Activated CD4-positive, alpha-beta memory T cell treated with anti-CD3 and anti-CD28 coated beads, Interleukin-2, amount 10 ng/mL, durations not matched to agents 7 days and 5 days (primary cell): ENCODE data around the gene RBFOX2. TPM values are rescaled to one million over a fixed set of nuclear protein-coding genes. Genes with fewer than 3 reads are reported as not detected.

Experiments
- CTCF ChIA-PET: fragments of 350-600 bp; sonication (Branson Sonifier 250); formaldehyde crosslinking; loops from one replicate; lab custom pipeline; 2021; ENCODE audit warnings: antibody characterized with exemption, inconsistent platforms; lab: Charles Lee
- POLR2A ChIA-PET: fragments of 350-600 bp; sonication (Branson Sonifier 250); formaldehyde crosslinking; loops from one replicate; lab custom pipeline; 2021; ENCODE audit warnings: antibody characterized with exemption; lab: Charles Lee
- DNase-seq: peaks from one replicate; pipeline ENCODE4 v3.0.0-alpha.2; 2020
- H3K27ac Mint-ChIP-seq: one replicate; pipeline ENCODE4 v1.8.0; 2021; ENCODE audit warnings: mild to moderate bottlenecking, mixed read lengths
- H3K27me3 Mint-ChIP-seq: one replicate; pipeline ENCODE4 v1.8.0; 2021; ENCODE audit warnings: mixed read lengths
- H3K36me3 Mint-ChIP-seq: one replicate; pipeline ENCODE4 v1.8.0; 2021; ENCODE audit warnings: low read depth, mixed read lengths
- H3K4me1 Mint-ChIP-seq: one replicate; pipeline ENCODE4 v1.8.0; 2021; ENCODE audit warnings: mixed read lengths
- H3K4me3 Mint-ChIP-seq: one replicate; pipeline ENCODE4 v1.8.0; 2021; ENCODE audit warnings: mild to moderate bottlenecking, mixed read lengths
- H3K9me3 Mint-ChIP-seq: one replicate; pipeline ENCODE4 v1.8.0; 2021; ENCODE audit warnings: mixed read lengths
- total RNA-seq, 2 experiments: library from RNA; stranded (reverse); gene quantifications; one replicate each; pipeline ENCODE4 v1.2.3, GENCODE V29; 2021

RBFOX2 gene
- total RNA-seq, 2 experiments from 2014 or later: 0.83 to 1.4 TPM

DNA sequence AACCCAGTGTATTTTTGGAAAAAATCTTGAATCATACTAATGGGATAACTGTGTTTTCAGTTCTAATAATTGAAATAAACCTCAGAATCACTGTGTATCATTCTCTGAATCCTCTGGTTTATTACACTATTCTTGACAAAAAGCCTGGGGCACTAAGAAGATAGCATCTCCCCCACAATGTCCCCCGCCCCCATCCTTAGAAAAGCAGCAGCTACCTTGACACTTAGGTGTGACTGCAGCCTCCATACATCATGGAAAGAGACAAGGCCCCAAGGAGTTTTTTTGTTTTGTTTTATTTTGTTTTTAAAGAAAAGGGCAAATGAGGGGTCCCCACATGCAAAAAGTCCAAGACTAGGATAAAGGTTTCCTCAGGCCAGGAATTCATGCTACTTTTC, 186.1 kb downstream of the RBFOX2 start:
- CTCF ChIA-PET: no interaction called here
- H3K27me3 Mint-ChIP-seq: peaks cover 17% of the 10 kb centered on the region
- DNase-seq: no peak
- no peaks in the 10 kb centered on the region for H3K36me3 Mint-ChIP-seq
- H3K27ac Mint-ChIP-seq: no peak overlapping the region
- H3K4me3 Mint-ChIP-seq: no peak overlapping the region
- no peaks in the 10 kb centered on the region for H3K9me3 Mint-ChIP-seq
- no peaks in the 10 kb centered on the region for H3K4me1 Mint-ChIP-seq
- POLR2A ChIA-PET: no interaction called here

DNA sequence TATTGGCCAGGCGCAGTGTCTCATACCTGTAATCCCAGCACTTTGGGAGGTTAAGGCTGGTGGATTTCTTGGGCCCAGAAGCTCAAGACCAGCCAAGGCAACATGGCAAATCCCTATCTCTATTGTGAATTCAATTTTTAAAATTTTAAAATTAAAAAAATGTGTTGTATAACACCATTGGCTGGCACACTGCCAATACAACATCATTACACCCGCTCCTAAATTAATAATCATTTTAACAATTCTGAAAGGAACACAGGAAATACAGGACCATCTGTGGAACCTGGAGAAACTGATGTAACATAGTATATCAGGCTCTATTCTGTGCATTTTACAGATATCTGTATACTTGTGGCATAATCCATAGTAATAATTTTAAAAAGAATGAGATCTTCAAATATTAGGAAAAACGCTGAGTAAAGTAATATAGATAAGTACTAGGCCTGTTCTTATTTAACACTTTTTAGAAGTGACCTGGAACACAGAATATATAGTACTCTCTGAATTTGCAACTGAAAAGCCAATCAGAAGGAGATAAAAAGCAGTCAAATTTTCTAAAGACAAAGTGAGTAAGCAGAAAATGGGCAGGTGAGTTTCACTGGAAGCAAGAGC, 186.6 kb downstream of the RBFOX2 start:
- Mint-ChIP-seq H3K27me3 (peaks cover 20% of the 10 kb centered on the region), H3K4me1 (no peaks in the 10 kb centered on the region), H3K27ac (no peak overlapping the region), H3K4me3 (no peak overlapping the region), H3K9me3 (no peaks in the 10 kb centered on the region), H3K36me3 (no peaks in the 10 kb centered on the region)
- ChIA-PET POLR2A (interaction anchor here (0.8 kb wide), 1 partner anchor 193 kb away, joined by 4 read pairs; no protein-coding TSS in a partner anchor), CTCF (interaction anchor here (0.9 kb wide), 1 partner anchor 81 kb away, joined by 4 read pairs; no protein-coding TSS in a partner anchor)
- no peak for DNase-seq

DNA sequence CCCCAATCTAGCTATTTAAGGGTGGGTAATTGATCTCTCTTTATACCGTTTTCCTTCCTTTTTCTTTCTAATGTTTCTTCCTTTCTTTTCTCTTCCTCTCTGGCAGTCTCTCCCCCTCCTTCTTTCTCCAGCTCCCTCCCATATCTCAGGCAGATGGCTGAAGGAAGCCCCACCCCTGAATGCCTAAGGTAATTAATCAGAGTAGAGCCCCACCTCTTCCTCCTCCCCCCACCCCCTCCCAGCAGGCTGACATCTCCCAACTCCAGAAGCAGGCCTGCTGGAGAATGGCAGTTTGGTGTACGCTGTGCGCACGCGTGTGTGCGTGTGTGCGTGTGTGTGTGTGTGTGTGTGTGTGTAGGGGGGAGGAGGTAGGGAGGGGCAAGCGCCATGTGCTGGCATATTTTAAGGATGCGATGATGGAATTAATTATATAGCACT, 188.3 kb downstream of the RBFOX2 start:
- Mint-ChIP-seq H3K9me3 (no peaks in the 10 kb centered on the region), H3K4me1 (peaks cover 12% of the 10 kb centered on the region), H3K27me3 (peaks cover 18% of the 10 kb centered on the region), H3K4me3 (no peak overlapping the region), H3K27ac (no peak overlapping the region), H3K36me3 (no peaks in the 10 kb centered on the region)
- DNase-seq: no peak
- ChIA-PET POLR2A (interaction anchor here (0.6 kb wide), 1 partner anchor 140 kb away, joined by 3 read pairs; no protein-coding TSS in a partner anchor), CTCF (no interaction called here)

DNA sequence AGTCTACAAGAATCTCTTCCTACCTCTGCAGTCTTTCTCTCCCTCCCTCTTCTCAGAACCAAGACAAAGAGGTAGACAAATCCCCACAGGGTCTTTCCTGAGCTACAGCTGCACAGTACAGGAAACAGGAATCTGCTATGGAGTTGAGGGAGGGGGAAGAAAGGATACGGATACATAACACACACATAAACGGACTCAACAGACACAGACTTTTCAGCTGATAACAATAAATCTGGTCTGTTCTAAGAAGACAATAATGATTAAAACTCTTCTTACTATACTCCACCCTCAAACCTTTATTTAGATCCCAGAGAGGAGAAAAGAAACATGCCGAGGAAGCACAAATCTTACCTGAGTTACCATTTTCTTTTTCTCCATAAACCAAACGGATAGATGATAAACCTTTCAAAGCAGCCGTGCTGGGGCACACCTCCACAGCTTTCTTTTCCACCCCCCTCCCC, 188.8 kb downstream of the RBFOX2 start:
- no peak for DNase-seq
- H3K27me3 Mint-ChIP-seq: peaks cover 20% of the 10 kb centered on the region
- no peaks in the 10 kb centered on the region for H3K36me3 Mint-ChIP-seq
- H3K4me1 Mint-ChIP-seq: peaks cover 13% of the 10 kb centered on the region
- no peaks in the 10 kb centered on the region for H3K9me3 Mint-ChIP-seq
- CTCF ChIA-PET: no interaction called here
- H3K4me3 Mint-ChIP-seq: no peak overlapping the region
- no peak overlapping the region for H3K27ac Mint-ChIP-seq
- POLR2A ChIA-PET: no interaction called here

DNA sequence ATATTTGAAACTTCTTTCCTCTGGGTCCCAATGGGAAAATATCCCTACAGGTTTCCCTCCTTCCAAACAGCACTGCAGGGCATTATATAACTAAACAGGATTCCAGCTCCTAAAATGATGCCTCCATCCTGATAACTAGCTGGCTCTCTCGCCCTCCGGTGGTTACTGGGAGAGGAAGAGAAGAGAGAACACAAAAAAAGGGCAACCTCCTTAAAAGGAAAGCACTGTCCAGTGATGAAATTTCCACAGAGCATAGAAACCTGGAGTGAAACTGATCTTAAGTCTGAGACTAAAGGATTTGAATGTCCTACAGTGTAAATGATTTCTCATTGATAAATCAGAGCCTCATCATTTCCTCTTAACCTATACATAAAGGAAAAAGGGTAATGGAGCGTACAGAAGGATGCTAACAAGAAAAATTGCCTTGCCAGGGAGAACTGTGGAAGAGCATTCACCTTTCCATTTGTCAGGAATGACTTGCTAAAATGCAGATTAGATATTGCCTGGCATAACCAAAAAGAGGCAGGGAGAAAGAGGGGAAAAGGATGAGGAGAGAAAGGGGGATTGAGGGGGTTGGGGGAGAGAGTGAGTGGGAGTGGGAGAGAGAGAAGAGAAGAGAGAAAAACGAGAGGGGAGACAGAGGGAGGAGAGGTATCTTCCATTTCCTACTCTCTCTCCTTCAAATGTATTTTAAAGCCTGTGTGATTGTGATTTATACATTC, 189.6 kb downstream of the RBFOX2 start:
- DNase-seq: no peak

DNA sequence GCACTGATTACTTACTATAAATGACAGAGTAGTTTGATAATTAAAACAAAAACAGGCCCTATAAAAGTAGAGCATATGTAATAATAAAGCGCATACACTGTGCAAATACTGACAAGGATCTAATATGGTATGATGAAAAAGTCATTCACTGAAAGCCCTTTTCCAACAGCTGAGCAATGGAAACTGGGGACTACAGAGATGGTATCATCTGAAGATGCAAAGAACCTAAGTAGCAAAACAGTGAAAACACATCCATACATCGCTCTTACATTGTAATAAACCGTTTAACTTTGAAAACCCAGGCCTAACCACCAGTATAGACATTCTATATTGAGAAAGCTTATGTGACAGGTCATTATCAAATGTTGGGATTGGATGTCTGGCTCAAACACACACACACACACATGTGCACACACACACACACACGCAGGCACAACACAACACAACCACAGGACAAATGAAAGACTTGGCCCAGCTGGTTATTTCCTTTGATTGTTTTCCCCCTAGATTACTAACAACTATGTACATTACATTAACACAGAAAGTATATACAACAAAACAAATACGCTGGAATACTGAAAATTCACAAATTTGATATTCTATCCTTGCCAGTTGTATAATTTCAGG, 191.4 kb downstream of the RBFOX2 start:
- no peak overlapping the region for H3K27ac Mint-ChIP-seq
- H3K4me3 Mint-ChIP-seq: no peak overlapping the region
- H3K36me3 Mint-ChIP-seq: no peaks in the 10 kb centered on the region
- POLR2A ChIA-PET: no interaction called here
- CTCF ChIA-PET: no interaction called here
- H3K27me3 Mint-ChIP-seq: peaks cover 26% of the 10 kb centered on the region
- no peaks in the 10 kb centered on the region for H3K9me3 Mint-ChIP-seq
- no peak for DNase-seq
- peaks cover 14% of the 10 kb centered on the region for H3K4me1 Mint-ChIP-seq

More for the DNA sequence above, 189.6 kb downstream of the RBFOX2 start:
- H3K4me3 Mint-ChIP-seq: no peak overlapping the region
- H3K27ac Mint-ChIP-seq: no peak overlapping the region
- peaks cover 14% of the 10 kb centered on the region for H3K4me1 Mint-ChIP-seq
- H3K27me3 Mint-ChIP-seq: peaks cover 25% of the 10 kb centered on the region
- CTCF ChIA-PET: no interaction called here
- POLR2A ChIA-PET: no interaction called here
- no peaks in the 10 kb centered on the region for H3K9me3 Mint-ChIP-seq
- no peaks in the 10 kb centered on the region for H3K36me3 Mint-ChIP-seq

DNA sequence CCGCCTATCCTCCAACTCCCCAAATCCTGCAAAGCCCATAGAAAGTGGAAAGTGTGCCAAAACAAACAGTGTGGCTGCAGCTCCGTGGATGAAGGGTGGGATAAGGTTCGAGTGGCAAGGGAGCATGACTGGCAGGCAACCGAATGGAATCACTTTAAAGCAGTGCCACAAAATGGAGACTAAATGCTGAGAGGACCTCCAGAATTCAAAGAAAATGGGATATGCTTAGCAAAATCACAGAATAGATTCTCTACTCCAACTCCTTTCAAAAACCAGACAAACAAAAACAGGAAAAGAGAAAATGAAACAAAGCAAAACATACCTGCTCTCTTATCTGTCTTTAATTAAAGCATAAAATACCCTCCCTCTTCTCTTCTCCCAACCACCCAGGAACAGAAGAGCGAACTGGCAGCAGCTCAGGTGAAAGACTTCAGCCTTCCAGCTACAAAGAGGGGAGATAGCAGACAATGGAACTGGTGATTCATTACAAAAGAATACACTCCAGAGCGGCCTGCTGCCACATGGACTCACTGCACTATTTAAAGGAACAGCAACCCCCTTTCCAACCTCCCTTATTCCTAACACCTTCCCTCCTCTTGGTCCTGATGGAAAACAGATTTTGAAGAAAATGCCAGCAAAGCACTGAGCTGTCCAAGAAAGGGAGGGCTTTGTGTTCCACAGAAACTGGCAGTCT, 192.5 kb downstream of the RBFOX2 start:
- H3K9me3 Mint-ChIP-seq: no peaks in the 10 kb centered on the region
- peak overlapping the region; percentile 16 for H3K4me3 Mint-ChIP-seq
- peaks cover 26% of the 10 kb centered on the region for H3K27me3 Mint-ChIP-seq
- no peak overlapping the region for H3K27ac Mint-ChIP-seq
- POLR2A ChIA-PET: no interaction called here
- no peaks in the 10 kb centered on the region for H3K36me3 Mint-ChIP-seq
- peaks cover 14% of the 10 kb centered on the region for H3K4me1 Mint-ChIP-seq
- DNase-seq: no peak
- CTCF ChIA-PET: no interaction called here

DNA sequence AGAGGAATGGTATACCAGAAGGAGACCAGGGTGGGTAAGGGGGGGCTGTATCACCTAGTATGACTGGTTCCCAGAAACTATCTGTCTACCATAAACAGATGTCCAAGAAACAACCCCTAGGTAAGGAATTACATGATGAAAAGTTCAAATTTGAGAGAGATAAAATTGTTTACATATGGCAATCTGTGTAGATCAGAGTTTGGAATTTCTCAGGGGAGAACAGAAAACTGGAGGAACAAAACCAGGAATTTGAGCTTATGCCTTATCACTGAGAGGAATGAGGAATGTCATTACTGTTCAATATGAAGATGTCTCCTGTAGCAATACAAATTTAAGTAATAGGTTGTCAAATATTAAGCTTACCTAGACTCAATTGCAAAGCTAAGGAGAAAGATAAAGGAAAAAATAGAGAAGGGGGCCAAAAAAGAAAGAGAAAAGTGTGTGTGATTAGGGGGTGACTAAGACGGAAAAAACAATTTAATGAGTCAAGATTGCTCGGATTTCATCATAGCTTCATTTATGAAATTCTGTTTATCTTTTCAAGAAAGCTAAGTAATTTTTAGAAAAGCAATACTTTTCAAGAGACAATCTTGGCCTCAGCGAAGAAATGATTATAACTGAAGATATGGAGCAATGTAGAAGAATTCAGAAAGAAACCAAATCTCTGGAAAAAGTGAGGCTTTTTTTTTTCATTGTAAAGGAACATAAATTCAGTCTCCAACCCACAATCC, 193.2 kb downstream of the RBFOX2 start:
- peaks cover 26% of the 10 kb centered on the region for H3K27me3 Mint-ChIP-seq
- H3K9me3 Mint-ChIP-seq: no peaks in the 10 kb centered on the region
- CTCF ChIA-PET: no interaction called here
- peaks cover 14% of the 10 kb centered on the region for H3K4me1 Mint-ChIP-seq
- POLR2A ChIA-PET: no interaction called here
- H3K27ac Mint-ChIP-seq: no peak overlapping the region
- DNase-seq: no peak
- H3K36me3 Mint-ChIP-seq: no peaks in the 10 kb centered on the region
- no peak overlapping the region for H3K4me3 Mint-ChIP-seq

DNA sequence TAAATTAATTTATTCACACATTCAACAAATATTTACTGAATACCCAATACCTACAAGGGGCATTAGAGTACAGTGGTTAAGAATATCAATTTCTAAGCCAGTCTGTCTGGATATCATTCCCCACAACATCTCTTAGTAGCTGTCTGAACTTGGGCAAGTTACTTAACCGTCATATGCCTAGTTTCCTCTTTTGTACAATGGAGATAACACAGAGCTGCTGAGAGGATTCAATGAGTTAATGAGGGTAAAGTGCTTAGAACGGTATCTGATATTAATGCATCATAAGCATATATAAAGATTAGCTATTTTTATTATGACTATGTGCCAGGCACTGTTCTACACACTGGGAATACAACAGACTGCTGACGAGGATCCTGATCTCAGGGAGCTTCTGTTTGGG, 194.6 kb downstream of the RBFOX2 start:
- no peaks in the 10 kb centered on the region for H3K9me3 Mint-ChIP-seq
- POLR2A ChIA-PET: no interaction called here
- H3K36me3 Mint-ChIP-seq: no peaks in the 10 kb centered on the region
- H3K4me3 Mint-ChIP-seq: no peak overlapping the region
- CTCF ChIA-PET: no interaction called here
- DNase-seq: no peak
- H3K27me3 Mint-ChIP-seq: peaks cover 26% of the 10 kb centered on the region
- peaks cover 14% of the 10 kb centered on the region for H3K4me1 Mint-ChIP-seq
- no peak overlapping the region for H3K27ac Mint-ChIP-seq

DNA sequence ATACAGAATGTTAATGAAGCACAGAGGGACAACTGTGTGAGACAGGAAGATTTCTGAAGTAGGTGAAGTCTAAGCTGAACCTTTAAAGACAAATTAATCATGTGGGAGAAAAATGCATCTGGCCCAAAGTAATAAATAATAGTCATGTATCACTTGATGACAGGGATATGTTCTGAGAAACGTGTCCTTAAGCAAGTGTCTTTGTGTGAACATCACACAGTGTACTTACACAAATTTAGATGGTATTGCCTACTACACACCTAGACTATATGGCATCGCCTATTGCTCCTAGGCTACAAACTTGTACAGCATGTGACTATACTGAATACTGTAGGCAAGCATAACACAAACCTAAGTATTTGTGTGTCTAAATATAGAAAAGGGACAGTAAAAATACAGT, 198.3 kb downstream of the RBFOX2 start:
- no peak overlapping the region for H3K4me3 Mint-ChIP-seq
- peaks cover 2% of the 10 kb centered on the region for H3K4me1 Mint-ChIP-seq
- H3K27ac Mint-ChIP-seq: no peak overlapping the region
- peaks cover 23% of the 10 kb centered on the region for H3K27me3 Mint-ChIP-seq
- DNase-seq: no peak
- ChIA-PET CTCF (no interaction called here), POLR2A (no interaction called here)
- H3K9me3 Mint-ChIP-seq: no peaks in the 10 kb centered on the region
- H3K36me3 Mint-ChIP-seq: no peaks in the 10 kb centered on the region

DNA sequence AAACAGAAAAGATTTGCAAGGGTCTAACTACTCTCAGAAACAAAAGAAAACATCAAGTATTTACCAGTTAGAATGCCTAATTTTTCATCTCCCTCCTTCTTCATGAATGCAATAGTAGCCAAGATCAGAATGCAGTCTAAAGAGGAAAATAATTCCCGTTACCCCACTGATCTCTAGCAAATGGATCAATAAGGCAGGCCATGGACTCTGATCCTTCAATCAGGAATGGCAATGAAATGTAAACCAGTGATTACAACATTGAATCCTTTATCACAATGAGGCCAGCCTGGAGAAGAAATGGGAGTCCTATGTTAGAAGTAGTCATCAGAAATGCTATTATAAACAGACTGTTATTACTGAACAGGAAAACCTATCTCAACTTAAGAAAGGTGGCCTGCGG, 204.4 kb downstream of the RBFOX2 start:
- CTCF ChIA-PET: no interaction called here
- DNase-seq: no peak

DNA sequence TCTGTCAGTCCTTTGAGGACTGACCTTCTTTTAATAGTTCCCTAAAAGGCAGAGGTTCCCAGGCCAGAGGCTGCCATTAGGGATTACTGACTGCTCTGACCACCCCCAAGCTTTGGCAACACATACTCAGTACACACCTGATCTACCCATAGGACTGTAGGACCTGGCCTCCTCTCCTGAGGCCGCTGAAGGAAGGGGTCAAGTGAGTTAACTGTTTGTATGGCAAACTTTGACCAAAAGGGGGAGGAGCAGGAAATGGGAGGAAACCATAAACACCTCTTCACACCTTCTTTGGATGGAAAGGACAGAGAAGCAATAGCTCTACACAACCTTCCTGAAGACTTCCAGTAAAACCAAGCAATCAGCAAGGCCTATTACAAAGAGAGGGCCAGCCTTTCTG, 207.0 kb downstream of the RBFOX2 start:
- ChIA-PET CTCF (no interaction called here), POLR2A (no interaction called here)
- H3K27ac Mint-ChIP-seq: no peak overlapping the region
- no peak for DNase-seq
- H3K4me1 Mint-ChIP-seq: peaks cover 8% of the 10 kb centered on the region
- no peaks in the 10 kb centered on the region for H3K9me3 Mint-ChIP-seq
- no peak overlapping the region for H3K4me3 Mint-ChIP-seq
- H3K27me3 Mint-ChIP-seq: no peaks in the 10 kb centered on the region
- no peaks in the 10 kb centered on the region for H3K36me3 Mint-ChIP-seq

More for the DNA sequence above, 204.4 kb downstream of the RBFOX2 start:
- Mint-ChIP-seq H3K9me3 (no peaks in the 10 kb centered on the region), H3K4me3 (no peak overlapping the region), H3K27me3 (peaks cover 6% of the 10 kb centered on the region), H3K4me1 (peaks cover 8% of the 10 kb centered on the region), H3K36me3 (no peaks in the 10 kb centered on the region), H3K27ac (no peak overlapping the region)
- POLR2A ChIA-PET: no interaction called here
